Stimulated activated CD4-positive, alpha-beta T cell treated with anti-CD3 and anti-CD28 coated beads, Interleukin-12 subunit alpha, Interleukin-12 subunit beta, amount 100 ng/mL, for 24 hours (primary cell): ENCODE measurements around the gene KCNC2.

Experiments
- DNase-seq, 2 experiments: peaks; one replicate each; pipeline ENCODE4 v3.0.0-alpha.2; 2020; ENCODE audit warnings: low read depth in 2 of 2

Gene KCNC2

GRCh38 chr12:75058228-75058627 lies 151.4 kb downstream of the KCNC2 start:
- DNase-seq = no peak

DNA sequence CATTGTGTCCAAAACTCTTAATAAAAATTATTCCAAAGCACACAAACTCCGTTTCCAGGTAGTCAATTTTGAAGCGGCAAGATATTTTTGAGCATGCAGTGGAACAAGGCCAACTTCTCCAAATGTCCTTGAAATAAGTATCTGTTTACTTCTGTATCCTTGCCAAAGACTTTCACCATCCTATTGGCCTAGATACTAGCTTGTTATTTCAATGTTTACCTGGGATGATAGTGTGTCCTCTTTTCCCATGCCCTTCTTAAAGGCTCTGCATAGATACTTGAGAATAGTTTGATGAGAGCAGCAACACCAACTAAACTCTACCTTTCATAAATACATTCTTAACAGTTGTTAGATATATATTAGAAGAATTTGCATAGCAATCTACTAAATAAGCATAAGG lies 160.9 kb downstream of the KCNC2 start:
- DNase-seq = no peak

GRCh38 chr12:75047885-75048525 lies 161.6 kb downstream of the KCNC2 start:
- DNase-seq = no peak

DNA sequence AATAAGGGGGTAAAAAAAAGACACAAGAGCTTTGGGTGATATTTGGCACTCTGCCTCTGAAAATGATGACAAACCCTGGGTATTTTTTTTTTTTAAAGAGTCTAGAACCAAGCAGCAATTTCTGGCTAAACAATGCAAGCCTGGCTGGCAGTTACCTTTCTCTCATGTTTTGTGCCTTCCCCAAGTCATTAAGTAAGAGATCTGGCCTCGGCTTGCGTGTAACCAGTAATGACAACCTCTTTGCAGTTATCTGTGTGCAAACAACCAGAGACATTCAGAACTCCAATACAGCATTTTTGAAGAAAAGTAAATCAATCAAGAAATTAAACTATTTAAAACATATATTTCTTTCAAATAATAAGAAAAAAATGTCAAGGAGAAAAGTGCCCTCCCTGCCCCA lies 167.5 kb downstream of the KCNC2 start:
- DNase-seq = no peak

GRCh38 chr12:75041472-75041871 lies 168.2 kb downstream of the KCNC2 start:
- no peak for DNase-seq

DNA sequence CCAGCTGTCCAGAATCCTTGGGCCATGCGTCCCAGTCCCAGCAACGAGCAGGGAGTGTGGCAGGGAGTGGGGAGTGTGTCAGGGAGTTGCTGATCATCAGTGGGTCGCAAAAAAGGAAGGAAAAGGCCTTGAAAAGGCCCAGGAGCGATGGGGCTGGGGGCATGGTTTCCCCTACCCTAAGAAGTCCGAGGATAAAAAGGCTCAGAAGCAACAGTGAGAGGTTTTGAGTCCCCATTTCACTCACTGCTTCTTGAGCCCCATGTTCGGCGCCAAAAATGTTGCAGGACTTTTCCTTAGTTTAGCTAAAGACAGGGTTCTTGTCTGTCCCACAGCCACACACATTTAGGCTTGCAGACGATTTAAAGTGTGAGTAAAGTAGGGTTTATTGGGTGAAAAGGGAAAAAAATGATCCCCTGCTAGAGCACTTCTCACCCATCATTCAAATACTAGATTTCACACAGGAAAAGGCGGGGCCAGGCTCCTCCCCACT lies 189.5 kb downstream of the KCNC2 start:
- DNase-seq = no peak

- no peak for DNase-seq
These were observed 198.5 kb downstream of the KCNC2 start for GRCh38 chr12:75011120-75011519.

DNA sequence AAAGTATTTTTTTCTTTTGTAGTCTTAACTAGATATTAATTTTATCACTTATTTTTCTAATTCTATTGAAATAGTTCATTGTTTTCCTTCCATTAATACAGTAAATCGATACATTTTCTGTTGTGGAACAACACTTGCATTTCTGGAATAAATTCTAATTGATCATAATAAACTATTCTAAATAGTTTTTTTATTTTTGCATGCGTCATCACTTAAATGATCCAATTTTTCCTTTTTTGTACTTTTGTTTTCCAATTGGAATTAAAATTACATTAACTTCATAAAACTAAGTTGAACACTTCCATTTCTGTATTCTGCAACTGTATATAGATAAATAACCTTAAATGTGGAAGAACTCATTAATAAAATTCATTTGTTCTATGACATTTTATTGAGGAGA lies 202.5 kb downstream of the KCNC2 start:
- no peak for DNase-seq

DNA sequence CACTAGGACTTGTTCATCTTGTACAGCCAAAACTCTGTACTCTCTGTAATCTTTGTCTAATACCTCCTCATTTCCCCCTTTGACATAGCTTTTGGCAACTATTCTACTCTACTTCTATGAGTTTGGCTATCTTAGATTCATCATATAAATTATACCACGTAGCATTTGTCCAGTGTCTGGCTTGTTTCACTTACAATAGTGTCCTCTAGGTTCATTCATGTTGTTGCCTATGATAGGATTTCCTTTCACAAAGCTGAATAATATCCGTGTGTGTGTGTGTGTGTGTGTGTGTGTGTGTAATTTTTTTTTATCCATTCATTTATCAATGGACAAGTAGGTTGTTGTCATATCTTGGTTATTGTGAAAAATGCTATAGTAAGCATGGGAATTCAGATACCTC lies 209.5 kb downstream of the KCNC2 start:
- DNase-seq = no peak

- DNase-seq = no peak
These were observed 210.2 kb downstream of the KCNC2 start for GRCh38 chr12:74999474-74999873.
